Stomach smooth muscle (tissue), 2 donors: ENCODE results near the gene ZNF575.
A peak's percentile ranks its signal among the peaks of the same experiment; 100 is the strongest.

Experiments used
- H3K27ac ChIP-seq: one replicate; pipeline ENCODE4 v1.7.0; 2013; ENCODE audit warnings: mild to moderate bottlenecking, low read length, inconsistent platforms
- H3K27me3 ChIP-seq, 2 donors: one replicate each; pipeline ENCODE4 v1.7.0; 2013; ENCODE audit warnings: low read length in 2 of 2; ENCODE audit not compliant: insufficient read depth in 2 of 2, control insufficient read depth in 1 of 2
- H3K36me3 ChIP-seq, 2 donors: one replicate each; pipeline ENCODE4 v1.7.0; 2013; ENCODE audit warnings: low read length in 2 of 2; ENCODE audit not compliant: control insufficient read depth in 2 of 2, insufficient read depth in 2 of 2
- H3K4me1 ChIP-seq: one replicate; pipeline ENCODE4 v1.7.0; 2013; ENCODE audit warnings: low read length; ENCODE audit not compliant: control insufficient read depth, insufficient read depth
- H3K4me3 ChIP-seq, 2 donors: one replicate each; pipeline ENCODE4 v1.7.0; 2013; ENCODE audit warnings: low read length in 2 of 2
- H3K9ac ChIP-seq, 2 donors: one replicate each; pipeline ENCODE4 v1.7.0; 2013; ENCODE audit warnings: low read length in 2 of 2, mild to moderate bottlenecking in 1 of 2
- H3K9me3 ChIP-seq, 2 donors: one replicate each; pipeline ENCODE4 v1.7.0; 2013; ENCODE audit warnings: low read length in 2 of 2; ENCODE audit not compliant: control insufficient read depth in 2 of 2
- donor health status: healthy.
- donor health status: Pancreatic carcinoma.

ZNF575 gene, protein sequence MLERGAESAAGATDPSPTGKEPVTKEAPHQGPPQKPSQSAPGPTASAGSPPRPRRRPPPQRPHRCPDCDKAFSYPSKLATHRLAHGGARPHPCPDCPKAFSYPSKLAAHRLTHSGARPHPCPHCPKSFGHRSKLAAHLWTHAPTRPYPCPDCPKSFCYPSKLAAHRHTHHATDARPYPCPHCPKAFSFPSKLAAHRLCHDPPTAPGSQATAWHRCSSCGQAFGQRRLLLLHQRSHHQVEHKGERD

GRCh38 chr19:43532962-43533545, at the start of gene ZNF575:
TSS of gene ZNF575 (plus strand) at chr19:43533188. CDS start at chr19:43534423, 1,235 bp downstream.
- no peaks in the 10 kb centered on the region for H3K9me3 ChIP-seq
- H3K27me3 ChIP-seq, result no peaks in the 10 kb centered on the region
- H3K36me3 ChIP-seq, result no peaks in the 10 kb centered on the region
- peak within 1 kb of the TSS; percentile 92 for H3K27ac ChIP-seq
- peak within 1 kb of the TSS; percentile 68 to 85 for H3K4me3 ChIP-seq
- peak within 1 kb of the TSS; percentile 56 to 80 for H3K9ac ChIP-seq
- peaks cover 36% of the 10 kb centered on the region for H3K4me1 ChIP-seq

DNA sequence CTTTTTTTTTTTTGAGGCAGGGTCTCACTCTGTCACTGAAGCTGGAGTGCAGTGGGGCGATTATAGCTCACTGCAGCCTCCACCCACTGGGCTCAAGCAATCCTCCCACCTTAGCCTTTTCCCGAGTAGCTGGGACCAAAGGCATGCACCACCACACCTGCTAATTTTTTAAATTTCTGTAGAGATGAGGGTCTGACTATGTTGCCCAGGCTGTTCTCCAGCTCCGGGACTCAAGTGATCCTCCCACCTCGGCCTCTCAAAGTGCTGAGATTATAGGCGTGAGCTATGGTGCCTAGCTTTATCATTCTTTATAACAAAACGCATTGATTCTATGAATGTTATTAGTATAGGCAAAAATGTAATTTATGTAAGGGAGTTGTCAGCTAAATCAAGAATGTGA, 49.7 kb upstream of the ZNF575 start:
- no peaks in the 10 kb centered on the region for H3K9me3 ChIP-seq
- no peaks in the 10 kb centered on the region for H3K4me1 ChIP-seq
- H3K9ac ChIP-seq, result no peak overlapping the region
- H3K4me3 ChIP-seq, result no peak overlapping the region
- H3K27me3 ChIP-seq, result no peaks in the 10 kb centered on the region
- no peak overlapping the region for H3K27ac ChIP-seq
- peaks cover 0 to 4% of the 10 kb centered on the region in 2 donors for H3K36me3 ChIP-seq

DNA sequence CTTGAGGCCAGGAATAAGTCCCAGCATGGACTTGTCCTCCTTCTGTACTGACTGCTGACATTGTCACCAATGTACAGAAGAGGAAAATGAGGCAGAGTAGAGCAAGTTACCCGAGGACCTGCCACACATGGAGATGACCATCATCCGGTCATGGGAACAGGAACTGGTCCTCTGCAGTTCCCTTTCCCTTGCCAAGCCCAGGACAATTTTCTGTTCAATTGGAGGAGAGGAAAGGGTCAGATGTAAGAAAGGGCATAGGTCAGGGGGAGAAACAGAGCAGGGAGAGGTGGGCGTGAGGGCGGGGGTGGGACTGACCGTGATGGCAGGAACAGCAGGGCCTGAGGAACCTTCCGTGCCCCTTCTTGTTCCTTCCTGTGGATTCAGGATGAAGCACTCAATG, 47.0 kb upstream of the ZNF575 start:
- Histone ChIP-seq H3K4me1 (no peaks in the 10 kb centered on the region), H3K9me3 (no peaks in the 10 kb centered on the region), H3K4me3 (no peak overlapping the region), H3K9ac (no peak overlapping the region), H3K27ac (no peak overlapping the region), H3K36me3 (peaks cover 0 to 6% of the 10 kb centered on the region in 2 donors), H3K27me3 (no peaks in the 10 kb centered on the region)

DNA sequence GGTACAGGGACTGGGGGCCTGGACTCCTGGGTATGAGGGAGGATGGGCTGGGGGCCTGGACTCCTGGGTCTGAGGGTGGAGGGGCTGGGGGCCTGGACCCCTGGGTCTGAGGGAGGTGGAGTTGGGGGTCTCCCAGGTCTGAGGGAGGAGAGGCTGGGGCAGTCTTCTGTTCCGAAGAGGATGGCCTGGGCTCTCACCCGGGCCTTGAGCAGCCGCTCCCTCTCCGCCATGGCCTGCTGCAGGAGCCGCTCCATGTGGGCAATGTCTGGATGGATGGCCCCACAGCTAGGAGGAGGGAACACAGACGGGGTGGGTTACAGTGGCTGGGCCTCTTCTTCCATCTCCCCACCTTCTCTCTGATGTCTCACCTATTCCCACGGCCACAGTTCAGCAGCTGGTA, 46.6 kb upstream of the ZNF575 start:
- no peak overlapping the region for H3K9ac ChIP-seq
- H3K9me3 ChIP-seq, result no peaks in the 10 kb centered on the region
- peaks cover 0 to 6% of the 10 kb centered on the region in 2 donors for H3K36me3 ChIP-seq
- H3K4me1 ChIP-seq, result no peaks in the 10 kb centered on the region
- H3K27ac ChIP-seq, result no peak overlapping the region
- no peaks in the 10 kb centered on the region for H3K27me3 ChIP-seq
- no peak overlapping the region for H3K4me3 ChIP-seq

GRCh38 chr19:43488179-43488578, 44.8 kb upstream of the ZNF575 start:
- Histone ChIP-seq H3K36me3 (peaks cover 0 to 4% of the 10 kb centered on the region in 2 donors), H3K27me3 (no peaks in the 10 kb centered on the region), H3K4me1 (no peaks in the 10 kb centered on the region), H3K9ac (no peak overlapping the region), H3K9me3 (no peaks in the 10 kb centered on the region), H3K27ac (no peak overlapping the region), H3K4me3 (no peak overlapping the region)

DNA sequence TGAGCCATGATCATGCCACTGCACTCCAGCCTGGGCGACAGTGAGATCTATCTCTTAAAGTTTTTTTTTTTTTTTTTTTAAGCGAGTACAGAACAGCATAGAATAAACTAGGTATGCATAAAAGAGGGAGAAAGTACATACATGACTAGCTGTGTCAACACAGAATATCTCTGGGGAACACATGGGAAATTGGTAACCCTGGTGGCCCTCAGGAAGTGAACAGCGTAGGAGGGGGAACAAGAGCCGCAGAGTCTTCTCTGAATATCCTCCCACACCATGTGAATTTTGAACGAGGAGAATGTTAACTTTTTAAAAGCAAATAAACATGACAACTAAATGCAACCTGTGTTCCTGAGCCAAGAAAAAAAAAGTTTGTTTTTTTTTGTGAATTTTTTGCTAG, 43.7 kb upstream of the ZNF575 start:
- Histone ChIP-seq H3K9ac (no peak overlapping the region), H3K36me3 (peaks cover 0 to 4% of the 10 kb centered on the region in 2 donors), H3K27ac (no peak overlapping the region), H3K9me3 (no peaks in the 10 kb centered on the region), H3K27me3 (no peaks in the 10 kb centered on the region), H3K4me1 (no peaks in the 10 kb centered on the region), H3K4me3 (no peak overlapping the region)

DNA sequence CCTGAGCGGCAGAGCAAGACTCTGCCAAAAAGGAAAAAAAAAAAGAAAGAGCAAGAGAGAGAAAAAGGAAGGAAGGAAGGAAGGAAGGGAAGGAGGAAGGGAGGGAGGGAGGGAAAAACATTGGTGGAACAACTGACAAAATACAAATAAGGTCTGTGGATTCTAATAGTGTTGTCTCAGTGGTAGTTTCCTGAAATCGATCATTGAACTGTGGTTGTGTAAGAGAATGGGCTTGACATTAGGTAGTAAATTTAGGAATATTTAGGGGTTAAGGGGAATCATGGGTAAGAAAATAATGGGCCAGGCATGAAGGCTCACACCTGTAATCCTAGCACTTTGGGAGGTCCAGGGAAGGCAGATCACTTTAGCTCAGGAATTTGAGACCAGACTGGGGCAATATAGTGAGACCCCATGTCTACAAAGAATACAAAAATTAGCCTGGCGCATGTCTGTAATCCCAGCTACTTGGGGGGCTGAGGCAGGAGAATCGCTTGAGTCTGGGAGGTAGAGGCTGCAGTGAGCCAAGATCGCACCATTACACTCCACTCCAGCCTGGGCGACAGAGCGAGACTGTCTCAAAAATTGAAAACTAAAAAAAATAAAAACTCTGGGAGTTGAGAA, 42.9 kb upstream of the ZNF575 start:
- H3K4me1 ChIP-seq, result no peaks in the 10 kb centered on the region
- no peaks in the 10 kb centered on the region for H3K9me3 ChIP-seq
- no peaks in the 10 kb centered on the region for H3K27me3 ChIP-seq
- no peak overlapping the region for H3K27ac ChIP-seq
- H3K9ac ChIP-seq, result no peak overlapping the region
- H3K4me3 ChIP-seq, result no peak overlapping the region
- peaks cover 0 to 5% of the 10 kb centered on the region in 2 donors for H3K36me3 ChIP-seq

DNA sequence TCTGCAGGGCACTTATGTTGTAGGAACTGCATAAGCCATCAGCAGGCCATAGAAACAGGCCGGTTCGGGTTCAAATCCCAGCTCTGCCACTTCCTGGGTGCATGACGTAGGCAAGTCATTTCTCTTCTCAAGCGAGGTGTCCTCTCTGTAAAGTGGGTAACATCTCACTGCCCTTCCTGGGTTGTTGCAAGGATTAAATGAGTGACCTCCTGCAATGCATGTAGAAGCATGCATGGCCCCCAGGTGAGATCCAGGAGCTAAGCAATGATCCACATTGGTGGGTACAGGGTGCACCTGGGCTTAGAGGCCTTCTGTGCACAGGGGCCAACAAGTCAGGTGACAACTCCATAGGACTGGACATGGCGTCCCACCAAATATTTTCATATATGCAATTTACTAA, 42.2 kb upstream of the ZNF575 start:
- Histone ChIP-seq H3K27me3 (no peaks in the 10 kb centered on the region), H3K4me1 (no peaks in the 10 kb centered on the region), H3K36me3 (peaks cover 0 to 11% of the 10 kb centered on the region in 2 donors), H3K9me3 (no peaks in the 10 kb centered on the region), H3K9ac (no peak overlapping the region), H3K27ac (no peak overlapping the region), H3K4me3 (no peak overlapping the region)

- Histone ChIP-seq H3K9ac (no peak overlapping the region), H3K4me1 (no peaks in the 10 kb centered on the region), H3K27ac (no peak overlapping the region), H3K27me3 (no peaks in the 10 kb centered on the region), H3K36me3 (peaks cover 0 to 25% of the 10 kb centered on the region in 2 donors), H3K9me3 (no peaks in the 10 kb centered on the region), H3K4me3 (no peak overlapping the region)
Measured at GRCh38 chr19:43495082-43495481, 37.9 kb upstream of the ZNF575 start.

- H3K36me3 ChIP-seq, result peaks cover 0 to 21% of the 10 kb centered on the region in 2 donors
- H3K9ac ChIP-seq, result no peak overlapping the region
- H3K9me3 ChIP-seq, result no peaks in the 10 kb centered on the region
- no peak overlapping the region for H3K27ac ChIP-seq
- H3K4me3 ChIP-seq, result no peak overlapping the region
- no peaks in the 10 kb centered on the region for H3K27me3 ChIP-seq
- H3K4me1 ChIP-seq, result peaks cover under 1% of the 10 kb centered on the region
Measured at GRCh38 chr19:43496960-43497359, 36.0 kb upstream of the ZNF575 start.
